ENCODE measurements around the gene RANBP1.

- TF ChIP-seq CTCF (conservative IDR thresholded peaks at IDR 0.05) (no peak), ZFX (IDR thresholded peaks at IDR 0.05) (no peak)
Observed at GRCh38 chr22:20071524-20071972, 44.4 kb upstream of the RANBP1 start.

All from C4-2B (cell line).